HG03135 (cell line): ENCODE data around the gene TTPAL.

Experiments used
- ATAC-seq: cut with Tn5 transposase; IDR thresholded peaks from one replicate; pipeline ENCODE4 v1.9.1; 2021; ENCODE audit warnings: mild to moderate bottlenecking, moderate library complexity; ENCODE audit not compliant: unreplicated experiment

TTPAL gene

GRCh38 chr20:44439318-44439717 lies 36.4 kb upstream of the TTPAL start:
- no peak for ATAC-seq

- no peak for ATAC-seq
Measured at GRCh38 chr20:44442298-44443070, 33.2 kb upstream of the TTPAL start.

GRCh38 chr20:44445742-44446710 lies 29.6 kb upstream of the TTPAL start:
- no peak for ATAC-seq

GRCh38 chr20:44447827-44448419 lies 27.8 kb upstream of the TTPAL start:
- ATAC-seq = no peak

GRCh38 chr20:44448753-44449546 lies 26.7 kb upstream of the TTPAL start:
- ATAC-seq = no peak

- no peak for ATAC-seq
Measured at GRCh38 chr20:44449864-44450263, 25.8 kb upstream of the TTPAL start.

GRCh38 chr20:44450281-44450889 lies 25.3 kb upstream of the TTPAL start:
- ATAC-seq = no peak

GRCh38 chr20:44450903-44451450 lies 24.7 kb upstream of the TTPAL start:
- no peak for ATAC-seq

GRCh38 chr20:44454306-44454963 lies 21.2 kb upstream of the TTPAL start:
- no peak for ATAC-seq

GRCh38 chr20:44455126-44455525 lies 20.5 kb upstream of the TTPAL start:
- no peak for ATAC-seq

- ATAC-seq = no peak
Measured at GRCh38 chr20:44456611-44457010, 19.1 kb upstream of the TTPAL start.

- no peak for ATAC-seq
Measured at GRCh38 chr20:44457016-44457415, 18.7 kb upstream of the TTPAL start.

- ATAC-seq = no peak
Measured at GRCh38 chr20:44459271-44459670, 16.4 kb upstream of the TTPAL start.

GRCh38 chr20:44460795-44461141 lies 14.9 kb upstream of the TTPAL start:
- ATAC-seq = no peak

GRCh38 chr20:44461142-44461802 lies 14.4 kb upstream of the TTPAL start:
- ATAC-seq = no peak

GRCh38 chr20:44461803-44462174 lies 13.9 kb upstream of the TTPAL start:
- ATAC-seq = no peak

- no peak for ATAC-seq
Measured at GRCh38 chr20:44463466-44463865, 12.2 kb upstream of the TTPAL start.

GRCh38 chr20:44464514-44464913 lies 11.2 kb upstream of the TTPAL start:
- no peak for ATAC-seq

- no peak for ATAC-seq
Measured at GRCh38 chr20:44465001-44465560, 10.6 kb upstream of the TTPAL start.
